Esophagus squamous epithelium (tissue), 4 donors: ENCODE data around the gene STK17B.

Source experiments
- CTCF ChIP-seq, 6 experiments: fragments of 450-650 bp in 4 of 6; fragments of 200-600 bp in 2 of 6; sonication (generic) in 2 of 6; IDR thresholded peaks; one replicate each; pipeline ENCODE4 v1.5.1; 2016 to 2019; ENCODE audit warnings: antibody characterized with exemption in 6 of 6, mild to moderate bottlenecking in 4 of 6, moderate library complexity in 4 of 6
- POLR2A ChIP-seq, 4 donors: fragments of 450-650 bp; IDR thresholded peaks; one replicate each; pipeline ENCODE4 v1.6.1; 2017; ENCODE audit warnings: antibody characterized with exemption in 4 of 4, mild to moderate bottlenecking in 4 of 4, moderate library complexity in 3 of 4

DNA sequence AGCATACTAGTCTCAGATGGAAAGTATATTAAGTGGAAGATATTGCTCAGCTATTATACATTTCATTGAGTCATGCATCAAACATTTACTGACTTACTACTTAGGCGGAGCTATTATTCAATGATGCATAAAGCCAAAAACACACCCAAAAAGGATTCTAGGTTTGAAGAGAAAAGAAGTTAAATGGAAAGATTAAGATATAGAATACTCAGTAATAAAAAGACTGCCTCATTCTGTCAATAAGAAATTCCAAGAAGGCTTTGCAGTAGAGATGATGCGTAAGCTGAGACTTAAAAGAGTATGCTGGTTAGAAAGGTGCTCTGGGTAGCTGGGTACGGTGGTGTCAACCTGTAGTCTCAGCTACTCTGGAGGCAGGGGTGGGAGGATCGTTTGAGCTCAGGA, 27.6 kb downstream of the STK17B start:
- TF ChIP-seq CTCF (IDR thresholded peaks at IDR 0.05): no peak
- TF ChIP-seq POLR2A (IDR thresholded peaks at IDR 0.05): no peak
